ENCODE results near the gene IAH1. TPM values are rescaled to one million over a fixed set of nuclear protein-coding genes. Genes with fewer than 3 reads are reported as not detected.

The IAH1 gene
- total and polyA plus RNA-seq, 2 of the 4 experiments (the other 2 are of a cell fraction): 84.5 to 89.8 TPM

- no peak overlapping the region for H4K5ac ChIP-seq (ENCODE audit: low read depth, low read length)
- peak overlapping the region; percentile 47 for H2BK5ac ChIP-seq (ENCODE audit: low read depth, low read length, poor library complexity, severe bottlenecking)
- no peaks in the 10 kb centered on the region for H3K9me3 ChIP-seq (ENCODE audit: control insufficient read depth, insufficient read depth, low read length)
- in situ Hi-C loops (cut with MboI; ENCODE audit: low sequenced_read_pairs) (no loop called here), intact Hi-C loops (cut with micrococcal nuclease) (no loop called here), dilution Hi-C loops (cut with HindIII; ENCODE audit: low sequenced_read_pairs, unreplicated experiment) (no loop called here)
- CTCF ChIA-PET: no interaction called here
- H3K18ac ChIP-seq (ENCODE audit: low read depth, low read length): no peak overlapping the region
- no peak overlapping the region for H3K14ac ChIP-seq (replicated peaks; ENCODE audit: low read depth, low read length)
- no peak overlapping the region for H3K4ac ChIP-seq (ENCODE audit: low read depth, low read length)
- no peak overlapping the region for H3K9ac ChIP-seq (ENCODE audit: low read depth, low read length)
- no peak overlapping the region for H3K4me2 ChIP-seq (ENCODE audit: low read depth, low read length)
- H2AFZ ChIP-seq (replicated peaks; ENCODE audit: low read length, poor library complexity): no peak overlapping the region
- H2BK15ac ChIP-seq (ENCODE audit: low read depth, low read length): no peak overlapping the region
- H3K79me1 ChIP-seq (ENCODE audit: low read depth in 1 of 2, low read length in 2 of 2): peaks cover 11 to 17% of the 10 kb centered on the region in 2 experiments; a peak in 2 of 4 replicates
- H2AK9ac ChIP-seq (replicated peaks; ENCODE audit: low read depth, low read length, poor library complexity): no peak overlapping the region
- no peak overlapping the region for H3K4me3 ChIP-seq (ENCODE audit: insufficient read depth, low read depth, low read length)
- H4K91ac ChIP-seq (ENCODE audit: insufficient read depth, low read depth, low read length): no peak overlapping the region
- H3K27me3 ChIP-seq (ENCODE audit: control insufficient read depth, insufficient read depth, low read length): no peaks in the 10 kb centered on the region
- peaks cover 19% of the 10 kb centered on the region; the same call in 1 of the 2 replicates for H3K36me3 ChIP-seq (ENCODE audit: control insufficient read depth, insufficient read depth, low read length)
- H3K27ac ChIP-seq (ENCODE audit: insufficient read depth, low read length): peak overlapping the region; percentile 5; the same call in 1 of the 2 replicates
- peaks cover 3% of the 10 kb centered on the region; the same call in 1 of the 2 replicates for H4K20me1 ChIP-seq (ENCODE audit: insufficient read depth, low read length)
- BruUV-seq (replicated peaks): no TSS peak
- H2BK20ac ChIP-seq (ENCODE audit: low read depth, low read length): no peak overlapping the region
- WGBS, 2 experiments (ENCODE audit: extremely low coverage in 2 of 2, insufficient read length in 1 of 2): no CpG with 5 or more reads among the region's 4 CpGs
- H3K56ac ChIP-seq (ENCODE audit: extremely low read depth, insufficient read depth, low read length): no peak overlapping the region
- H3K9me1 ChIP-seq (ENCODE audit: insufficient read depth, low read length): peaks cover 3% of the 10 kb centered on the region; the same call in 1 of the 2 replicates
- H3K4me1 ChIP-seq (ENCODE audit: control insufficient read depth, insufficient read depth, low read length): no peaks in the 10 kb centered on the region
- H3K23ac ChIP-seq (ENCODE audit: low read depth, low read length): no peak overlapping the region
- no peak for TF ChIP-seq MXI1 (IDR thresholded peaks at IDR 0.05; ENCODE audit: borderline replicate concordance, low read depth, low read length)
- peak; percentile 80 for TF ChIP-seq CEBPB (IDR thresholded peaks at IDR 0.05; ENCODE audit: low read depth, low read length)
- DNase-seq (peak; percentile 43), ATAC-seq (ENCODE audit: low read depth) (peak; percentile 76)
- H4K8ac ChIP-seq (ENCODE audit: low read depth in 2 of 2, low read length in 2 of 2): no peak overlapping the region
- H2AK5ac ChIP-seq (ENCODE audit: low read depth, low read length): no peak overlapping the region
- no peak overlapping the region for H2BK120ac ChIP-seq (ENCODE audit: low read depth, low read length)
- POLR2A ChIA-PET (ENCODE audit: unreplicated experiment): no interaction called here
Observed at GRCh38 chr2:9527995-9528787, 53.8 kb downstream of the IAH1 start.

All from IMR-90 (cell line).